Pancreas (tissue), 10 donors: Measurements from ENCODE around the gene PIGV. TPM values are rescaled to one million over a fixed set of nuclear protein-coding genes. Genes with fewer than 3 reads are reported as not detected.

Experiments used
- ATAC-seq, 4 donors: fragments of 200-7000 bp; cut with Tn5 transposase; one replicate each; pipeline versions ENCODE4 v1.8.0 to v1.9.1; 2020; ENCODE audit warnings: mild to moderate bottlenecking in 4 of 4, moderate library complexity in 4 of 4
- DNase-seq, 6 donors: peaks; one replicate each; pipeline ENCODE4 v3.0.0-alpha.2; 2020
- FAIRE-seq: peaks from 2 replicates; lab custom pipeline; 2012; peaks lifted over from hg19 to GRCh38; lab: Jason Lieb, UNC
- H3K27ac ChIP-seq, 4 donors: fragments of 200-600 bp; sonication (generic); 1 replicate in 3 of 4; 2 replicates in 1 of 4; pipeline versions ENCODE4 v1.5.0 to v1.8.0; 2020
- H3K27me3 ChIP-seq, 4 donors: fragments of 200-600 bp; one replicate each; pipeline ENCODE4 v1.8.0; 2021
- H3K36me3 ChIP-seq, 3 donors: fragments of 200-600 bp; sonication (generic) in 1 of 3; one replicate each; pipeline versions ENCODE4 v1.5.0 to v1.8.0; 2020 to 2021
- H3K4me1 ChIP-seq, 3 donors: fragments of 200-600 bp; one replicate each; pipeline ENCODE4 v1.8.0; 2021
- H3K4me3 ChIP-seq, 4 donors: fragments of 200-600 bp; sonication (generic) in 2 of 4; one replicate each; pipeline versions ENCODE4 v1.5.0 to v1.8.0; 2020 to 2021
- H3K9me3 ChIP-seq, 4 donors: fragments of 200-600 bp; one replicate each; pipeline ENCODE4 v1.8.0; 2021
- WGBS, 2 donors: extraction: QIAGEN DNeasy Blood & Tissue Kit; methylation state at CpG; one replicate each; pipeline ENCODE4 v1.1.7; 2013; 5-methylcytosine and 5-hydroxymethylcytosine counted together
- intact Hi-C, 3 donors: fragments of 100-400 bp; cut with DNase I; formaldehyde crosslinking; loops; one replicate each; pipeline versions ENCODE4 v1.11.1 to v1.14.2; 2022
- polyA plus RNA-seq, 2 donors: library from polyadenylated mRNA; stranded (reverse); fragments of 200-250 nt; gene quantifications; one replicate each; pipeline ENCODE4 v1.2.3, GENCODE V29; 2013
- total RNA-seq, 6 donors: library from RNA; stranded (reverse); fragmentation: NEBNext Ultra II Directional in 4 of 6; extraction: Animal tissue kit (Norgen Biotek cat#: 25700) in 4 of 6; gene quantifications; one replicate each; pipeline versions ENCODE4 v1.2.1 to v1.2.4, GENCODE V29; 2021 to 2023
- TF ChIP-seq, protein P1 (sequence below), 4 donors: fragments of 200-600 bp; sonication (generic) in 3 of 4; IDR thresholded peaks; one replicate each; pipeline versions ENCODE4 v1.5.0 to v1.8.0; 2021; ENCODE audit warnings: antibody characterized with exemption in 4 of 4
- donor health status: healthy with polysubstance abuse.
- donor health status: DM: no; HTN: no; CAD: no; lungs with moderate emphysema.
- donor health status: DM: no; HTN: no; CAD: no.
- donor health status: control.
- donor health status: control.
- donor health status: Bipolar disorder and iron deficiency.
- donor health status: DM: yes; HTN: yes; CAD: no.
- donor health status: DM: no; HTN: no; CAD: no.
- donor health status: DM: no; HTN: no; CAD: no.
- donor health status: DM: yes; HTN: yes; CAD: no.

Gene PIGV
- total and polyA plus RNA-seq, 8 donors, result 3.3 to 9.5 (median 6.5) TPM

DNA sequence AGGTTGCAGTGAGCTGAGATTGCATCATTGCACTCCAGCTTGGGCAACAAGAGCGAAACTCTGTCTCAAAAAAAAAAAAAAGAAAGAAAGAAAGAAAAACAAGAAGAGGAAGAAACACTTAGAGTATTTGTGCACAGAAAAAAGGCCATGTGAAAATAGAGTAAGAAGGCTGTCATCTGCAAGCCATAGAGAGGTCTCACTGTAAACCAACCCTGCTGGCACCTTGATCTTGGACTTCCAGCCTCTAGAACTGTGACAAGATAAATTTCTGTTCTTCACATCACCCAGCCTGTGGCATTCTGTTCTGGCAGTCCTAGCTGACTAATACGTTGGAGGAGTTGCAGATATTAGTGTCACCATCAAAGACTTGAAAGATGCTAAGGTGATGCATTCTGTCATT, 26.6 kb downstream of the PIGV start:
- 91 to 98% methylated on average over 2 of the region's 2 CpGs for WGBS, 2 donors

DNA sequence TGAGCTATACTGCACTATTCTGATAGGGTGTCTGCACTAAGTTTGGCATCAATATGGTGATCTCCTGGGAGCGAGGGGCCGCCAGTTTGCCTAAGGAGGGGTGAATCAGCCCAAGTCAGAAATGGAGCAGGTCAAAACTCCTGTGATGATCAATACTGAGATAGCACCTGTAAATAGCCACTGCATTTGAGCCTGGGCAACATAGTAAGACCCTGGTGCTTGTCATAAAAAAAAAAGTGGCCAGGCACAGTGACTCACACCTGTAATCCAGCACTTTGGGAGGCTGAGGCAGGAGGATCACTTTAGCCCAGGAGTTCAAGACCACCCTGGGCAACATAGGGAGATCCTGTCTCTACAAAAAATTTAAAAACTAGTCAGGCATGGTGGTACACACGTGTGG, 27.1 kb downstream of the PIGV start:
- H3K4me3 ChIP-seq, result no peak overlapping the region
- H3K27me3 ChIP-seq, result no peaks in the 10 kb centered on the region
- no peaks in the 10 kb centered on the region for H3K9me3 ChIP-seq
- WGBS, 2 donors, result 78 to 88% methylated on average over 3 of the region's 3 CpGs
- H3K36me3 ChIP-seq, result no peaks in the 10 kb centered on the region
- intact Hi-C loops, result no loop called here
- DNase-seq (no peak), FAIRE-seq (no peak), ATAC-seq (no peak)
- TF ChIP-seq, protein P1, sequence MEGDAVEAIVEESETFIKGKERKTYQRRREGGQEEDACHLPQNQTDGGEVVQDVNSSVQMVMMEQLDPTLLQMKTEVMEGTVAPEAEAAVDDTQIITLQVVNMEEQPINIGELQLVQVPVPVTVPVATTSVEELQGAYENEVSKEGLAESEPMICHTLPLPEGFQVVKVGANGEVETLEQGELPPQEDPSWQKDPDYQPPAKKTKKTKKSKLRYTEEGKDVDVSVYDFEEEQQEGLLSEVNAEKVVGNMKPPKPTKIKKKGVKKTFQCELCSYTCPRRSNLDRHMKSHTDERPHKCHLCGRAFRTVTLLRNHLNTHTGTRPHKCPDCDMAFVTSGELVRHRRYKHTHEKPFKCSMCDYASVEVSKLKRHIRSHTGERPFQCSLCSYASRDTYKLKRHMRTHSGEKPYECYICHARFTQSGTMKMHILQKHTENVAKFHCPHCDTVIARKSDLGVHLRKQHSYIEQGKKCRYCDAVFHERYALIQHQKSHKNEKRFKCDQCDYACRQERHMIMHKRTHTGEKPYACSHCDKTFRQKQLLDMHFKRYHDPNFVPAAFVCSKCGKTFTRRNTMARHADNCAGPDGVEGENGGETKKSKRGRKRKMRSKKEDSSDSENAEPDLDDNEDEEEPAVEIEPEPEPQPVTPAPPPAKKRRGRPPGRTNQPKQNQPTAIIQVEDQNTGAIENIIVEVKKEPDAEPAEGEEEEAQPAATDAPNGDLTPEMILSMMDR (IDR thresholded peaks at IDR 0.05), result no peak
- H3K27ac ChIP-seq, result no peak overlapping the region
- no peaks in the 10 kb centered on the region for H3K4me1 ChIP-seq

More for the DNA sequence above, 26.6 kb downstream of the PIGV start:
- intact Hi-C loops, result no loop called here
- no peaks in the 10 kb centered on the region for H3K9me3 ChIP-seq
- H3K27me3 ChIP-seq, result no peaks in the 10 kb centered on the region
- ATAC-seq (no peak), FAIRE-seq (no peak), DNase-seq (no peak)
- no peak overlapping the region for H3K27ac ChIP-seq
- TF ChIP-seq, protein P1 (IDR thresholded peaks at IDR 0.05), result no peak
- H3K36me3 ChIP-seq, result no peaks in the 10 kb centered on the region
- no peaks in the 10 kb centered on the region for H3K4me1 ChIP-seq
- no peak overlapping the region for H3K4me3 ChIP-seq

DNA sequence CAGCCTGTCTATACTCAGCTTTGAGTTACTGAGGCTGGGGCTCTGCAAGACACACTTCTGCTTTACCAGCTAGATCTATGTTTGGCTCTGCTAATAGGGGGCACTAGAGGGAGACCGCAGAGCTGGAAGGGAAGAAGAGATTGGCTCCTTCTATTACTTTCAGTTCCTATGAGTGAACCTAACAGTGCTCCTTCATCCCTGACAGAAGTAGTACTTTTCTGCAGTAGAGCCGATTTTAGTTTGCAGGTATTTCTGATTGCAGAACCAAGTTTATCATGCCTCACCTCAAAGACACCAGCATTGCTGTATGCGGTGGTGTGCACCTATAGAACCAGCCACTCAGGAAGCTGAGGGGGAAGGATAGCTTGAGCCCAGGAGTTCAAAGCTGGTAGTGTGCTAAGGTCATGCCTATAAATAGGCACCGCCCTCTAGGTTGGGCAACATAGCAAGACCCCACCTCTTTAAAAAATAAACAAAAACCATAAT, 33.1 kb downstream of the PIGV start:
- TF ChIP-seq, protein P1 (IDR thresholded peaks at IDR 0.05), result no peak
- WGBS, 2 donors, result 74 to 77% methylated on average over 4 of the region's 4 CpGs
- FAIRE-seq (no peak), ATAC-seq (peak in 3 of 4 donors; percentile 44 to 87 (median 80)), DNase-seq (no peak)
- no peak overlapping the region for H3K4me3 ChIP-seq
- no peaks in the 10 kb centered on the region for H3K9me3 ChIP-seq
- peaks cover 0 to 3% (median 0%) of the 10 kb centered on the region in 3 donors for H3K4me1 ChIP-seq
- intact Hi-C loops, result no loop called here
- H3K36me3 ChIP-seq, result no peaks in the 10 kb centered on the region
- H3K27me3 ChIP-seq, result no peaks in the 10 kb centered on the region
- H3K27ac ChIP-seq, result no peak overlapping the region

DNA sequence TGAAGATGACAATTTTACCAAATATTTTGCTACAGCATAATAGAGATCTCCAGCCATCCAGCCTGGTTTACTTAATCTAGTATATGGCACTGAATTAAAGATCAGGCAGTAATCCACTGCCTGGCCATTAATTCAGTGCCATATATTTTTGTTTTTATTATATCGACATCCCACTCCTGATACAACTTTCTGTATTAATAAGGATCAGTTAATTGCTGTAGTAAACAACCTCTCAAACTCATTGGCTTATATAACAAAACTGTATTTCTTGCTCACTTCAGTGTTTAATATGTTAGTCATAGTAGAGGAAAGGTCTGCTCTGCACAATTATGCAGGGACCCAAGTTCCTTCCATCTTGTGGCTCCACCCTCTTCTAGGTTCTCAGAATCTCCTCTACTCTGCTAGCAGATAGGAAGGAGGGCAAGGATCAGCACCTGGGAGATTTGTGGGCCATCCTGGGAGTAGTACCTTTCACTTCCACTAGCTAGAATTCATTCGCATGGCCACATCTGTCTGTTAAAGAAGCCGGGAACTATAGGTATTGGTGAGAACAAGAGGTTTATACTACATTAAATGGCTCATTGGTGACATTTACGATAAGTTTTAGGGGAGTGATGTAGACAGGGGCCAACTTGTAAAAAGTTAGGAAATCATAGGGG, 35.1 kb downstream of the PIGV start:
- Histone ChIP-seq H3K27ac (no peak overlapping the region), H3K36me3 (no peaks in the 10 kb centered on the region), H3K27me3 (no peaks in the 10 kb centered on the region), H3K4me1 (peaks cover 0 to 5% (median 5%) of the 10 kb centered on the region in 3 donors), H3K9me3 (no peaks in the 10 kb centered on the region), H3K4me3 (no peak overlapping the region)
- FAIRE-seq, result no peak
- TF ChIP-seq, protein P1 (IDR thresholded peaks at IDR 0.05), result no peak
- ATAC-seq, result no peak
- intact Hi-C loops, result no loop called here
- DNase-seq, result no peak
- whole genome bisulfite sequencing, 2 donors, result 89 to 95% methylated on average over 4 of the region's 4 CpGs

DNA sequence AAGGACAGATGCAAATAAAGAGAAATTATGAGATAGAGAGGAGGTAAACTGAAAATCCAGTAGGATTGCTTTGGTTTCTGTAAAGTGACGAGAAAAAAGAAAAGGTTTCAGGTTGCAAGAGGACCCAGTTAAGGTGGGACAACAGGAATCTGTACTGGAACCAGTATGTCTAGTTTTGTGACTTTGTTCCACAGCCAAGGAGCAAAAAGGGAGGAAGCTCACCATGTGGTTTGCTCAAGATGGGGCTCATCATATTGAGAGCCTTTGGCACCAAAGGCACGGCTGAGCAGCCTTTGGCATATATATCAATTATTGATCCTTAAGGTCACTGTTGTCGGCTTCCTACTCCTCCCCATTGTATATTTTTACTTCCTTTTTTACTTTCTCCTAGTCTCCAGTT, 37.0 kb downstream of the PIGV start:
- no peaks in the 10 kb centered on the region for H3K36me3 ChIP-seq
- H3K27me3 ChIP-seq, result no peaks in the 10 kb centered on the region
- no peaks in the 10 kb centered on the region for H3K9me3 ChIP-seq
- intact Hi-C loops, result no loop called here
- no peak for FAIRE-seq
- H3K4me1 ChIP-seq, result peaks cover 0 to 12% (median 5%) of the 10 kb centered on the region in 3 donors
- DNase-seq, result no peak
- no peak overlapping the region for H3K27ac ChIP-seq
- H3K4me3 ChIP-seq, result no peak overlapping the region
- no peak for ATAC-seq
- 61 to 70% methylated on average over 3 of the region's 3 CpGs for WGBS, 2 donors
- TF ChIP-seq, protein P1 (IDR thresholded peaks at IDR 0.05), result no peak
